K562 (cell line): ENCODE measurements around the gene ZNF277. TPM values are rescaled to one million over a fixed set of nuclear protein-coding genes. Genes with fewer than 3 reads are reported as not detected.

Experiments used
- ATAC-seq: fragments of 200-7000 bp; cut with Tn5 transposase; 3 replicates; pipeline ENCODE4 v1.9.1; 2020; ENCODE audit warnings: moderate library complexity
- BruUV-seq: library from RNA; stranded (reverse); fragments of 400-500 nt; replicated peaks from 2 replicates; lab custom pipeline; 2021; lab: Mats Ljungman, UMichigan
- CTCF ChIA-PET: fragments of 300-600 bp; formaldehyde crosslinking; extraction: SDS; loops from one replicate; lab custom pipeline; 2021; ENCODE audit warnings: low intra/inter-chr PET ratio; lab: Yijun Ruan, JAX
- POLR2A ChIA-PET: fragments of 300-600, 350-650 bp; sonication (Branson Sonifier 250); formaldehyde crosslinking; extraction: SDS; loops from one replicate; lab custom pipeline; 2021; ENCODE audit warnings: antibody characterized with exemption, inconsistent platforms; lab: Yijun Ruan, JAX
- DNase-seq, 4 experiments: peaks; one replicate each; pipeline versions ENCODE4 v3.0.0 to v3.0.0-alpha.2; 2011 to 2018; ENCODE audit warnings: low spot score in 3 of 4, mixed read lengths in 3 of 4; ENCODE audit errors: extremely low read depth in 1 of 4
- FAIRE-seq: peaks from 2 replicates; lab custom pipeline; 2011; peaks lifted over from hg19 to GRCh38; lab: Jason Lieb, UNC
- H2AFZ ChIP-seq: 2 replicates; pipeline ENCODE4 v1.6.0; 2011; ENCODE audit warnings: low read depth, low read length, control low read depth, inconsistent platforms
- H3K27ac ChIP-seq: fragments of 200-600 bp; 3 replicates; pipeline ENCODE4 v1.8.0; 2011; ENCODE audit warnings: low read depth, mild to moderate bottlenecking, control low read depth, inconsistent platforms, low read length, moderate library complexity, mixed read lengths; ENCODE audit errors: extremely low read depth
- H3K27me3 ChIP-seq, 2 experiments: fragments of 300-600 bp in 1 of 2; 2 replicates in 1 of 2; 3 replicates in 1 of 2; pipeline versions ENCODE4 v1.6.0 to v1.8.0; 2011; ENCODE audit warnings: inconsistent platforms in 2 of 2, low read length in 2 of 2, mild to moderate bottlenecking in 1 of 2, mixed read lengths in 1 of 2, moderate library complexity in 1 of 2; ENCODE audit not compliant: control insufficient read depth in 2 of 2, insufficient read depth in 2 of 2
- H3K36me3 ChIP-seq: fragments of 300-600 bp; 3 replicates; pipeline ENCODE4 v1.8.0; 2011; ENCODE audit warnings: mild to moderate bottlenecking, low read length, inconsistent platforms; ENCODE audit not compliant: control insufficient read depth, insufficient read depth
- H3K4me1 ChIP-seq, 2 experiments: fragments of 200-600 bp in 1 of 2; replicated peaks in 1 of 2; 2 replicates in 1 of 2; 3 replicates in 1 of 2; pipeline versions ENCODE4 v1.5.1 to v1.8.0; 2011; ENCODE audit warnings: inconsistent platforms in 2 of 2, low read length in 2 of 2, mild to moderate bottlenecking in 1 of 2, mixed read lengths in 1 of 2, moderate library complexity in 1 of 2; ENCODE audit not compliant: control insufficient read depth in 2 of 2, insufficient read depth in 2 of 2
- H3K4me2 ChIP-seq: 2 replicates; pipeline ENCODE4 v1.6.1; 2011; ENCODE audit warnings: low read length, control low read depth, inconsistent platforms, mixed read lengths; ENCODE audit not compliant: insufficient read depth
- H3K4me3 ChIP-seq: fragments of 200-600 bp; sonication (generic), shearing (Covaris generic); 2 replicates; pipeline ENCODE4 v1.5.1; 2016; ENCODE audit warnings: control low read depth, inconsistent platforms
- H3K79me2 ChIP-seq: fragments of 200-600 bp; 3 replicates; pipeline ENCODE4 v1.8.0; 2011; ENCODE audit warnings: low read length, inconsistent platforms; ENCODE audit not compliant: control insufficient read depth, insufficient read depth
- H3K9ac ChIP-seq, 2 experiments: 2 replicates each; pipeline versions ENCODE4 v1.6.0 to v1.6.1; 2011; ENCODE audit warnings: low read depth in 2 of 2, low read length in 2 of 2, control low read depth in 1 of 2, inconsistent platforms in 1 of 2, mild to moderate bottlenecking in 1 of 2, mixed read lengths in 1 of 2; ENCODE audit not compliant: insufficient read depth in 1 of 2
- H3K9me1 ChIP-seq: one replicate; pipeline ENCODE4 v1.6.0; 2011; ENCODE audit warnings: inconsistent platforms, mild to moderate bottlenecking, low read length, moderate library complexity; ENCODE audit not compliant: control insufficient read depth, insufficient read depth
- H3K9me3 ChIP-seq: replicated peaks from 2 replicates; pipeline ENCODE4 v1.5.1; 2011; ENCODE audit warnings: low read depth, low read length, inconsistent platforms; ENCODE audit not compliant: control insufficient read depth, insufficient read depth
- H4K20me1 ChIP-seq: replicated peaks from 2 replicates; pipeline ENCODE4 v1.6.1; 2011; ENCODE audit warnings: low read length, inconsistent platforms, mixed read lengths; ENCODE audit not compliant: control insufficient read depth, insufficient read depth
- ELK1 ChIP-seq: sonication (generic); formaldehyde crosslinking; IDR thresholded peaks from 2 replicates; pipeline ENCODE4 v1.8.1; 2022; ENCODE audit warnings: missing genetic modification reagents
- ESRRA ChIP-seq: fragments of 450-650 bp; IDR thresholded peaks from 2 replicates; pipeline ENCODE4 v1.6.1; 2014; ENCODE audit warnings: low read depth, mild to moderate bottlenecking, moderate library complexity, borderline replicate concordance
- WGBS: fragments of 100-300 bp; shearing (Covaris generic); methylation state at CpG from one replicate; pipeline ENCODE4 v1.1.6; 2016; ENCODE audit warnings: low coverage, mixed read lengths; ENCODE audit not compliant: insufficient coverage; ENCODE audit errors: missing lambda C conversion rate; 5-methylcytosine and 5-hydroxymethylcytosine counted together
- in situ Hi-C: fragments of 300-500 bp; cut with MboI; formaldehyde crosslinking; loops from 4 replicates; pipeline ENCODE4 v1.15.0; 2018; ENCODE audit warnings: inconsistent platforms, mixed read lengths
- intact Hi-C: fragments of 100-400 bp; cut with micrococcal nuclease; formaldehyde crosslinking; loops from 2 replicates; pipeline ENCODE4 v1.14.2; 2022
- polyA plus RNA-seq, 8 experiments: library from polyadenylated mRNA; depleted of rRNA in 4 of 8; stranded (reverse) in 5 of 8; unstranded in 3 of 8; fragments of >200 nt; fragmentation: Nextera tagmentation in 2 of 8; fragmentation: Illumina TruSeq in 1 of 8; extraction: Ambion mirVana in 2 of 8; extraction: Trizol in 1 of 8; gene quantifications; 2 replicates each; pipeline versions ENCODE4 v1.2.1 to v1.2.3, GENCODE V29; 2011 to 2014; ENCODE audit warnings: inconsistent platforms in 1 of 8, missing spikeins in 1 of 8
- total RNA-seq, 7 experiments: library from RNA; depleted of rRNA in 6 of 7; stranded (reverse); fragments of >200 nt in 6 of 7; fragmentation: Illumina TruSeq in 2 of 7; extraction: Trizol in 2 of 7; gene quantifications; 2 replicates each; pipeline versions ENCODE4 v1.2.1 to v1.2.3, GENCODE V29; 2011 to 2021; ENCODE audit warnings: low replicate concordance in 1 of 7
- TF ChIP-seq, protein P1 (sequence below): fragments of 250-450 bp; sonication (Bioruptor Pico); IDR thresholded peaks from 2 replicates; pipeline ENCODE4 v1.8.0; 2022; ENCODE audit warnings: inconsistent platforms, mild to moderate bottlenecking, moderate library complexity, borderline replicate concordance

The ZNF277 gene
- total and polyA plus RNA-seq, 9 of the 15 experiments (the other 6 are each of a cell fraction or from before 2014, with no cell fraction given), result 18.8 to 33.5 (median 27.7) TPM

DNA sequence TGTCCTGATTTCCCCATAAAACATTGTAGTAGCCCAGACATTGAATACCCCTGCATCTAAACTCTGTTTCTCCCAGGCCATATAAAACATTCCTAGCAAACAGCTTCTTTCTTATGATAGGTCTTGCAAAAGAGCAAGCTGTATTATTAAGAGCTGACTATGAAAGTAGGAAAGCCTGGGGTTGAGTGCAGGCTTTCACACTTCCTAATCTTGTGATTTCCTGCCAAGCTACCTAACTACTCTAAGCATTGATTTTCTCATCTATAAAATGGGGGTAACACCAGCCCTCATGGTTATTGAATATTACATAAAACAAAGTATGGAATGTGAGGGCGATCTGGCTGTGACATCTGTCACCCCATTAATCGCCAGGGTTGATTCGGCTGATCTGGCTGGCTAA lies 81.8 kb downstream of the ZNF277 start:
- Histone ChIP-seq H3K36me3 (no peaks in the 10 kb centered on the region), H3K4me1 (no peaks in the 10 kb centered on the region), H4K20me1 (no peaks in the 10 kb centered on the region), H3K9me3 (no peaks in the 10 kb centered on the region), H2AFZ (no peak overlapping the region), H3K4me2 (no peak overlapping the region), H3K27me3 (no peaks in the 10 kb centered on the region), H3K27ac (no peak overlapping the region), H3K79me2 (no peaks in the 10 kb centered on the region), H3K4me3 (no peak overlapping the region), H3K9me1 (no peaks in the 10 kb centered on the region), H3K9ac (no peak overlapping the region)
- TF ChIP-seq, protein P1, sequence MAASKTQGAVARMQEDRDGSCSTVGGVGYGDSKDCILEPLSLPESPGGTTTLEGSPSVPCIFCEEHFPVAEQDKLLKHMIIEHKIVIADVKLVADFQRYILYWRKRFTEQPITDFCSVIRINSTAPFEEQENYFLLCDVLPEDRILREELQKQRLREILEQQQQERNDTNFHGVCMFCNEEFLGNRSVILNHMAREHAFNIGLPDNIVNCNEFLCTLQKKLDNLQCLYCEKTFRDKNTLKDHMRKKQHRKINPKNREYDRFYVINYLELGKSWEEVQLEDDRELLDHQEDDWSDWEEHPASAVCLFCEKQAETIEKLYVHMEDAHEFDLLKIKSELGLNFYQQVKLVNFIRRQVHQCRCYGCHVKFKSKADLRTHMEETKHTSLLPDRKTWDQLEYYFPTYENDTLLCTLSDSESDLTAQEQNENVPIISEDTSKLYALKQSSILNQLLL (CRISPR knock-in tag), result peak; percentile 13; the same call in 1 of the 2 replicates
- TF ChIP-seq ESRRA, result no peak
- FAIRE-seq, result no peak
- no peak for DNase-seq
- POLR2A ChIA-PET, result no interaction called here
- WGBS, result 77% methylated on average over 3 of the region's 3 CpGs
- intact Hi-C loops, result no loop called here
- ATAC-seq, result no peak
- in situ Hi-C loops, result no loop called here
- CTCF ChIA-PET, result interaction anchor here (1.1 kb wide), 1 partner anchor 45 kb away, joined by 5 read pairs; no protein-coding TSS in a partner anchor
- BruUV-seq, result no TSS peak

DNA sequence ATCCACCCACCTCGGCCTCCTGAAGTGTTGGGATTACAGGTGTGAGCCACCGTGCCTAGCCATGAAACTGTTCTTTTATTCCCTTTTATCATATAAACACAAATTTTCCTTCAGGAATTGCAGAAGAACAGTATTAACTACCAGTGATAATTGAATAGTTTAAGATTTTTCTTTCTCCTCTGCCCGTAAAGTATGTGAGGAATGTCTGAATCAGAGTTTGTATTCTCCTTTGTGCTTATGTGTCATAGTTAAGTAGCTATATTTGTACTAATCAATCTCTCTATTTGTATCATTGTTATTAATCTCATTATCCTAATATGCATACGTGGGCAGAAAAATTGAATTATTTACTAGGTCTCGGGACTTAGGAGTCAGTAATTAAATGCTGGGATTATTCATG lies 83.6 kb downstream of the ZNF277 start:
- ChIA-PET CTCF (no interaction called here), POLR2A (interaction anchor here (0.6 kb wide), 1 partner anchor 1316 kb away, joined by 3 read pairs; no protein-coding TSS in a partner anchor)
- Histone ChIP-seq H3K9me3 (no peaks in the 10 kb centered on the region), H3K27me3 (no peaks in the 10 kb centered on the region), H3K9me1 (no peaks in the 10 kb centered on the region), H3K27ac (no peak overlapping the region), H2AFZ (no peak overlapping the region), H3K4me3 (no peak overlapping the region), H3K36me3 (no peaks in the 10 kb centered on the region), H3K4me2 (no peak overlapping the region), H3K79me2 (no peaks in the 10 kb centered on the region), H3K9ac (no peak overlapping the region), H3K4me1 (no peaks in the 10 kb centered on the region), H4K20me1 (no peaks in the 10 kb centered on the region)
- no peak for TF ChIP-seq ELK1 (CRISPR knock-in tag)
- TF ChIP-seq, protein P1 (CRISPR knock-in tag), result peak; percentile 17; the same call in 1 of the 2 replicates
- intact Hi-C loops, result no loop called here
- DNase-seq, result no peak
- in situ Hi-C loops, result no loop called here
- BruUV-seq, result no TSS peak
- no peak for ATAC-seq
- no peak for FAIRE-seq
- 55% methylated on average over 5 of the region's 5 CpGs for WGBS
